K562 (cell line): ENCODE results near the gene FUNDC1. TPM values are rescaled to one million over a fixed set of nuclear protein-coding genes. Genes with fewer than 3 reads are reported as not detected.

Experiments used
- ATF1 ChIP-seq, 2 experiments: fragments of 450-650 bp in 1 of 2; IDR thresholded peaks; 2 replicates each; pipeline ENCODE4 v1.6.1; 2016; ENCODE audit warnings: missing compliant biosample characterization in 1 of 2, missing genetic modification characterization in 1 of 2
- CC2D1A ChIP-seq: fragments of 450-650 bp; IDR thresholded peaks from 2 replicates; pipeline ENCODE4 v1.6.1; 2017; ENCODE audit warnings: mild to moderate bottlenecking
- E2F8 ChIP-seq: fragments of 450-650 bp; IDR thresholded peaks from 2 replicates; pipeline ENCODE4 v1.7.1; 2018; ENCODE audit warnings: mild to moderate bottlenecking, low read depth; ENCODE audit not compliant: partially characterized antibody
- ETS2 ChIP-seq: IDR thresholded peaks from 2 replicates; pipeline ENCODE4 v1.6.1; 2016; ENCODE audit warnings: borderline replicate concordance, missing genetic modification characterization, mild to moderate bottlenecking, moderate library complexity, missing compliant biosample characterization; ENCODE audit not compliant: poor library complexity, severe bottlenecking
- ETV5 ChIP-seq: sonication (generic); formaldehyde crosslinking; IDR thresholded peaks from 2 replicates; pipeline ENCODE4 v1.4.0; 2020; ENCODE audit warnings: low read depth, mild to moderate bottlenecking, missing genetic modification reagents
- FOXJ3 ChIP-seq: sonication (generic); formaldehyde crosslinking; IDR thresholded peaks from 2 replicates; pipeline ENCODE4 v1.4.0; 2020; ENCODE audit warnings: mild to moderate bottlenecking, missing genetic modification reagents
- HDAC2 ChIP-seq: fragments of 450-650 bp; IDR thresholded peaks from 2 replicates; pipeline ENCODE4 v1.6.1; 2016; ENCODE audit warnings: mild to moderate bottlenecking
- HDAC8 ChIP-seq: fragments of 450-650 bp; IDR thresholded peaks from 2 replicates; pipeline ENCODE4 v1.6.1; 2016; ENCODE audit warnings: mild to moderate bottlenecking, missing genetic modification characterization, moderate library complexity, missing compliant biosample characterization
- PRMT5 ChIP-seq: sonication (generic); formaldehyde crosslinking; IDR thresholded peaks from 2 replicates; pipeline ENCODE4 v1.5.0; 2020; ENCODE audit warnings: missing genetic modification reagents
- PYGO2 ChIP-seq: fragments of 450-650 bp; IDR thresholded peaks from 2 replicates; pipeline ENCODE4 v1.6.1; 2016; ENCODE audit warnings: mild to moderate bottlenecking, missing genetic modification characterization, moderate library complexity, missing compliant biosample characterization
- RFX7 ChIP-seq: fragments of 250-450 bp; sonication (Bioruptor Pico); IDR thresholded peaks from 2 replicates; pipeline ENCODE4 v1.5.1; 2021; ENCODE audit warnings: mild to moderate bottlenecking
- TAF7 ChIP-seq: fragments of 450-650 bp; IDR thresholded peaks from 2 replicates; pipeline ENCODE4 v1.6.1; 2016; ENCODE audit warnings: missing genetic modification characterization, missing compliant biosample characterization
- TEAD4 ChIP-seq, 2 experiments: sonication (generic) in 1 of 2; formaldehyde crosslinking in 1 of 2; IDR thresholded peaks; 2 replicates each; pipeline versions ENCODE4 v1.6.1 to v1.8.0; 2012 to 2022; ENCODE audit warnings: borderline replicate concordance in 1 of 2, inconsistent platforms in 1 of 2, low read length in 1 of 2, mild to moderate bottlenecking in 1 of 2, missing genetic modification reagents in 1 of 2
- ZBTB7A ChIP-seq: IDR thresholded peaks from 2 replicates; pipeline ENCODE4 v1.6.1; 2011; ENCODE audit warnings: low read depth, mild to moderate bottlenecking, low read length, moderate library complexity, borderline replicate concordance; ENCODE audit not compliant: control insufficient read depth
- ZNF41 ChIP-seq: fragments of 250-450 bp; sonication (Bioruptor Pico); conservative IDR thresholded peaks from 2 replicates; pipeline ENCODE4 v1.4.0; 2020; ENCODE audit warnings: mild to moderate bottlenecking
- ZNF639 ChIP-seq, 2 experiments: fragments of 200-800 bp in 1 of 2; sonication (Bioruptor generic) in 1 of 2; sonication (generic) in 1 of 2; formaldehyde crosslinking in 1 of 2; IDR thresholded peaks in 1 of 2; conservative IDR thresholded peaks in 1 of 2; 2 replicates each; pipeline versions ENCODE4 v1.5.0 to v1.6.1; 2016 to 2020; ENCODE audit warnings: missing compliant biosample characterization in 1 of 2, missing genetic modification characterization in 1 of 2, missing genetic modification reagents in 1 of 2
- polyA plus RNA-seq, 8 experiments: library from polyadenylated mRNA; depleted of rRNA in 4 of 8; stranded (reverse) in 5 of 8; unstranded in 3 of 8; fragments of >200 nt; fragmentation: Nextera tagmentation in 2 of 8; fragmentation: Illumina TruSeq in 1 of 8; extraction: Ambion mirVana in 2 of 8; extraction: Trizol in 1 of 8; gene quantifications; 2 replicates each; pipeline versions ENCODE4 v1.2.1 to v1.2.3, GENCODE V29; 2011 to 2014; ENCODE audit warnings: inconsistent platforms in 1 of 8, missing spikeins in 1 of 8
- total RNA-seq, 7 experiments: library from RNA; depleted of rRNA in 6 of 7; stranded (reverse); fragments of >200 nt in 6 of 7; fragmentation: Illumina TruSeq in 2 of 7; extraction: Trizol in 2 of 7; gene quantifications; 2 replicates each; pipeline versions ENCODE4 v1.2.1 to v1.2.3, GENCODE V29; 2011 to 2021; ENCODE audit warnings: low replicate concordance in 1 of 7
- TF ChIP-seq, protein P1 (sequence below): fragments of 250-450 bp; sonication (Bioruptor Pico); IDR thresholded peaks from 2 replicates; pipeline ENCODE4 v1.5.0; 2022; ENCODE audit warnings: mild to moderate bottlenecking
- TF ChIP-seq, protein P2 (sequence below): sonication (generic); formaldehyde crosslinking; IDR thresholded peaks from 2 replicates; pipeline ENCODE4 v1.8.1; 2023; ENCODE audit warnings: mild to moderate bottlenecking, missing genetic modification reagents, moderate library complexity

FUNDC1 gene
- total and polyA plus RNA-seq, 9 of the 15 experiments (the other 6 are each of a cell fraction or from before 2014, with no cell fraction given): 15.6 to 59.1 (median 29.3) TPM

DNA sequence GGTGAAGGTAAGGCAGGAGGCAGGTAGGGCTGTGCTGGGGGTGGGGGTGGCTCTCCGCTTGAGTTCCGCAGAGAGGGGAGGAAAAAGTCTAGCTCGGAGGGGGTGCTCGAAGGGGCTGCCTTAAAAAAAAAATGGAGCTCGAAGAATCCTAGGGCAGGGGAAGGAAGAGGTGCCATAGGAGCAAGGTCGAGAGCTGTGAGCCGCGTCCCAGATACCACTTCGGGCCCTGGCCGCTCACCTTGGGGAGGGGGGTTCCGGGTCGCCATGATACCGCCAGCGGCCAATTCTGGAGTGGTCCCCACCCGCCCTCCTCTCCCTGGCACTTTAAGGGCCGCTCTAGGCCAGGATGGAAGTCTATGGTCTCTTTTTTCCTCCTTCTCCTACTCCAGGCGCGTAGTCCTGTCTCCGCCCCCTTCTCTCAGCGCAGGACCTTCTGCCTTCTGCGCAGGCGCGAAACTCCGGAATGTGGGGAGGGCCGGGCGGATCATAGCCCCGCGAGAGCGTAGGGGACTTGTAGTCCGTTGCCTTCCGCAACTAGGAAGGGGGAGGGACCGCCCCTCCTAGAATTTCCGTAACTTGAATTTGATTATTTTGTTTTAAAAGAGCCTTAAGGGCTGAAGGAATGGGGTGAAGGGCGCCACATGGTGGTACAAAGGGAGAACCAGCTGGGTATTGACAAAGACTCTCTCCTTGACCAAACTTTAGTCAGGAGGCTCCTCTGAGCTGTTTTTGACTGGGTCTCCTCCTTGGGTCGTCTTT is at the start of gene FUNDC1 (continued):
- TF ChIP-seq ETV5 (CRISPR knock-in tag): no peak
- TF ChIP-seq TAF7: peak; percentile 66
- no peak for TF ChIP-seq CC2D1A
- peak; percentile 67 for TF ChIP-seq TEAD4 (IDR thresholded peaks at IDR 0.05; ENCODE audit: low read length)
- no peak for TF ChIP-seq TEAD4 (CRISPR knock-in tag; IDR thresholded peaks at IDR 0.05; ENCODE audit: borderline replicate concordance)
- no peak for TF ChIP-seq ATF1 (CRISPR knock-in tag; IDR thresholded peaks at IDR 0.05)
- peak; percentile 52 for TF ChIP-seq ATF1 (tag; IDR thresholded peaks at IDR 0.05)
- TF ChIP-seq E2F8: no peak
- TF ChIP-seq PRMT5 (CRISPR knock-in tag): no peak
- TF ChIP-seq, protein P1, sequence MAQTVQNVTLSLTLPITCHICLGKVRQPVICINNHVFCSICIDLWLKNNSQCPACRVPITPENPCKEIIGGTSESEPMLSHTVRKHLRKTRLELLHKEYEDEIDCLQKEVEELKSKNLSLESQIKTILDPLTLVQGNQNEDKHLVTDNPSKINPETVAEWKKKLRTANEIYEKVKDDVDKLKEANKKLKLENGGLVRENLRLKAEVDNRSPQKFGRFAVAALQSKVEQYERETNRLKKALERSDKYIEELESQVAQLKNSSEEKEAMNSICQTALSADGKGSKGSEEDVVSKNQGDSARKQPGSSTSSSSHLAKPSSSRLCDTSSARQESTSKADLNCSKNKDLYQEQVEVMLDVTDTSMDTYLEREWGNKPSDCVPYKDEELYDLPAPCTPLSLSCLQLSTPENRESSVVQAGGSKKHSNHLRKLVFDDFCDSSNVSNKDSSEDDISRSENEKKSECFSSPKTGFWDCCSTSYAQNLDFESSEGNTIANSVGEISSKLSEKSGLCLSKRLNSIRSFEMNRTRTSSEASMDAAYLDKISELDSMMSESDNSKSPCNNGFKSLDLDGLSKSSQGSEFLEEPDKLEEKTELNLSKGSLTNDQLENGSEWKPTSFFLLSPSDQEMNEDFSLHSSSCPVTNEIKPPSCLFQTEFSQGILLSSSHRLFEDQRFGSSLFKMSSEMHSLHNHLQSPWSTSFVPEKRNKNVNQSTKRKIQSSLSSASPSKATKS: no peak
- TF ChIP-seq ZNF41 (CRISPR knock-in tag): no peak
- TF ChIP-seq HDAC8: no peak
- no peak for TF ChIP-seq FOXJ3 (CRISPR knock-in tag)
- TF ChIP-seq, protein P2, sequence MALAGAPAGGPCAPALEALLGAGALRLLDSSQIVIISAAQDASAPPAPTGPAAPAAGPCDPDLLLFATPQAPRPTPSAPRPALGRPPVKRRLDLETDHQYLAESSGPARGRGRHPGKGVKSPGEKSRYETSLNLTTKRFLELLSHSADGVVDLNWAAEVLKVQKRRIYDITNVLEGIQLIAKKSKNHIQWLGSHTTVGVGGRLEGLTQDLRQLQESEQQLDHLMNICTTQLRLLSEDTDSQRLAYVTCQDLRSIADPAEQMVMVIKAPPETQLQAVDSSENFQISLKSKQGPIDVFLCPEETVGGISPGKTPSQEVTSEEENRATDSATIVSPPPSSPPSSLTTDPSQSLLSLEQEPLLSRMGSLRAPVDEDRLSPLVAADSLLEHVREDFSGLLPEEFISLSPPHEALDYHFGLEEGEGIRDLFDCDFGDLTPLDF (CRISPR knock-in tag): no peak
- TF ChIP-seq ETS2: no peak
- TF ChIP-seq PYGO2: no peak
- no peak for TF ChIP-seq RFX7 (CRISPR knock-in tag)
- TF ChIP-seq ZNF639 (CRISPR knock-in tag; conservative IDR thresholded peaks at IDR 0.05 in 1 of 2, IDR thresholded peaks at IDR 0.05 in 1 of 2): peak in 1 of 2 experiments; percentile 34; a peak in 1 of 4 replicates
- no peak for TF ChIP-seq HDAC2
- peak; percentile 86; the same call in 1 of the 2 replicates for TF ChIP-seq ZBTB7A
